GM19395 (cell line): ENCODE data around the gene CHN2.

ENCODE experiments used
- ATAC-seq: cut with Tn5 transposase; IDR thresholded peaks from one replicate; pipeline ENCODE4 v1.9.1; 2021; ENCODE audit warnings: mild to moderate bottlenecking, moderate library complexity; ENCODE audit not compliant: unreplicated experiment

The CHN2 gene

DNA sequence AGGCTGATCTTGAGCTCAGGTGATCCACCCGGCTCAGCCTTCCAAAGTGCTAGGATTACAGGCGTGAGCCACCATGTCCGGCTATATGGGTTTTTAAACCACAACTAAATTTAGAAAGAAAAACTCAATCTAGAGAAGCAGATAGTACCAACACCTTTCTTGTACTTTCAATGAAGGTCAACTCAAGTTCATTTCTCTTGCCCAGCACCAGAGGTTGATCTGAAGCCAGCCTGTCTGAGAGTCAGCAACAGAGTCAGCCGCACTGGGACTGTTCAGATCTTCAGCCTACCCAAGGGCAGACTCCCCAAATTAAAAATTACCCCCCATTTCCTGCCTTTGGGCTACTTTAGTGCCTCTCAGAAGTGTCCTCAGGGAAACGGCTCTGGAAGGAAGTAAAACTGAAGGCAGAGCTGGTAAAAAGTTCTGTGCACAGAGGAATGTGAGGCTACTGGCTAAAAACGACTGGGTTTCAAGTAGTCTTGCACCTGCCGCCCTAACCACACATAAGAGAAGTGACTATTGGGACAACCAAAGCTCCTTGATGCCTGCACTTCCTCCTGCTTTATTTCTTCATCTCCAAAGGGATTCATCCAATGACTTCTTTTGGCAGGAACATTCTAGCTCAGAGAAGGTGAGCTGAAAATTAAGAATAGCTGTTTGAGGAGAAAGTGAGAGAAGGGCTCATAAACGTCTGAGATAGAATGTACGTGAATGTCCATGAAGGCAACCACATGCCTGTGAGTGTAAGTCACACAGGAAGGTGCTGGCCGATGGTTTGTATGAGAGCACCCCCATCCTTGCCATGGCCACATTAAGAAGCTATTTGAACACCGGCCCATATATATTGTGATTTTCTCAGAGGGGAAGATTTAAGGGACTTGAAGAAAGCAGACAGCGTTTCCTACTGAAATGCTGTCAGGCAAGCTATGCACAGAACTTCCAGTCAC lies 226.7 kb downstream of the CHN2 start:
- ATAC-seq: no peak

DNA sequence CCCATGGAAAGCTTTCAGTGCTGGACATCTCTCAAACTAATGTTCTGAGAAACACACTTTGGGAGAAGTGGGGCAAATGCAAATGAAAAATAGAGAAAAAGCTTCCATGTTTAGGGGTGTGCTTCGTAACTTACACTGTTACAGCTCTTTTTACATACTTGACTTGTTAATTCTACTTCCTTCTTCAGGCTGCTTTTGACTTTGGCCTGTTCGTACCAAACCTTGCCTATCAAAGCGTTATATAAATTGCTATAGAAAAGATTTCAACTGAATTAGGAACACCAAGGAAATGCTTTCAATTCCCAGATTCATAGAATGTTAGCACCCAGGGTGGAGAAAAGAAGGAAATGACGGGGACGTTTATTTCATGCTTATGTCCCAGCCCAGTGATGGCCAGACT lies 228.3 kb downstream of the CHN2 start:
- ATAC-seq: no peak

DNA sequence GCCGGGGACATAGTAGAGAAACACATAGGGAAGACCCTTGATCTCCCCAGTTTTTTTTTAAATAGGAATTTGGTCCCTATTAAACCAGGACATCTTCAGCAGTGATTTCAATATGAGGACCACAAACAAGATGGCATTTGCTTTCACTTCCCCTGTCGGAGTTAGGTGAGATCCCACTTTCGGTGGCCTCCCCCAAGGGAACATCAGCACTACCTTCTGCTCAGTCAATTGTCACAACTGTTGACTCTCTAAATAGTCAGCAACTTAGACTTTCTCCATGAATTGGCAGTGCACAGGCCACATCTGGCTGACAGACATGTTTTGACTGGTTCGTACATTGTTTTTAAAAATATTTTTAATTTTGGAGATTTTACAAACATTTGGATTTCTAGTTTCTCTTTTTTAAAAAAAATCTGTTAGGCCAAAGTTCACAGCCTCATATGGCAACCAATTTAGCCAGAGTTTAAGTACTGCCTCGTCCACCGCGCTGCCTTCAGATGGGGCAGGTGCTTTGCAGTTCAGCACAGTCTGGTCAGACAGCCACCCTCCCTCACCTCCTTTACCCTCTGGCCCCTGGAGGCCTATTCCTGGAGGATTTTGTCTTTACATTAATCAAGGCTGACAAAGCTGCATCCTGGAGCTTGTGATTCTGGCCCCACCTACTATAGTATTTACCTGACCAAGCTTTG lies 229.9 kb downstream of the CHN2 start:
- ATAC-seq: no peak

DNA sequence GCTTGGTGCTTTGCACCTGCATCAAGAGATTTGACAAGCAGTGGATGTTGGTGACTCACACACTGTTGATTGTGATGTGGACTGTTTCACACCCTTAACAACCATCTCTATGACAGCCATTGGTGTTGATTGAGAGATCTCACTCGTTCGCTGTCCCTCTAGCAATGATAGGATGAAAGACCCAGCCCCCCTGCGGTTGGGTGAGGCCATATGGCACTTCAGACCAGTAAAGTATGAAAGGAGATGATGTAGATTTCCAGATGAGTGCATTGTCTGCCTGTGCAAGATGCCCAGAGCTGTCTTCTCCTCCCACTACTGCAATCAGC lies 230.4 kb downstream of the CHN2 start:
- no peak for ATAC-seq

DNA sequence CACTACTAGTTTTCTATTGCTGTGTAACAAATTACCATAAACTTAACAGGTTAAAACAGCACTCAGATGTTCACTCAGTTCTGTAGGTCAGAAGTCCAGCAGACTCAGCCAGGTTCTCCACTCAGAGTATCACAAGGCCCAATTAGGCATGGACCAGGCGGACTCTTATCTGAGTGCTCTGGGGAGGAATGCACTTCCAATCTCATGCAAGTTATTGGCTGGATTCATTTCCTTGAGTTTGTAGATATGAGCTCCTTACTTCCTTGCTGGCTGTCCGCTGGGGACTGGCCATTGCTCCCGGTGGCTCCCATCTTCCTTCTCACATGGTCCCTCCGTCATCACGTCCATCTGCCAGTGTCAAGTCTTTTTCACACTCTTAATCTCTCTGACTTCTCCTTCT lies 232.0 kb downstream of the CHN2 start:
- no peak for ATAC-seq

DNA sequence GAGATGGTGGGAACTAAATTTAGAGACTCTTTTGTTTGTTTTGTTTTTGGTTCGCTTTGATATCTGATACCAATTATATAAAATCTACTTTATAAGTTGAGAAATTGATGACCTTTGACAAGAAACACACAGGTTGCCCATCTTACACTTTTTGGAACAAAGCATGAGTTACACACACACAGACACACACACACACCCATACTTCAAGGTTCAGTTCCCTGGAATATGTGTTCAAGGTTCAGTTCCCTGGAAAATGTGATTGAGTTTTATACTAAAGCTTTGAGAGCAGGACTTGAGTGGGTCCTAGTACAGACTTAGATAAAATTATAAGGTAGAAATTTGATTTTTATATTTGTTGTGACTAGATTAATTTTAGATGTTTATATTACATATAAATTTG lies 234.8 kb downstream of the CHN2 start:
- ATAC-seq: no peak

DNA sequence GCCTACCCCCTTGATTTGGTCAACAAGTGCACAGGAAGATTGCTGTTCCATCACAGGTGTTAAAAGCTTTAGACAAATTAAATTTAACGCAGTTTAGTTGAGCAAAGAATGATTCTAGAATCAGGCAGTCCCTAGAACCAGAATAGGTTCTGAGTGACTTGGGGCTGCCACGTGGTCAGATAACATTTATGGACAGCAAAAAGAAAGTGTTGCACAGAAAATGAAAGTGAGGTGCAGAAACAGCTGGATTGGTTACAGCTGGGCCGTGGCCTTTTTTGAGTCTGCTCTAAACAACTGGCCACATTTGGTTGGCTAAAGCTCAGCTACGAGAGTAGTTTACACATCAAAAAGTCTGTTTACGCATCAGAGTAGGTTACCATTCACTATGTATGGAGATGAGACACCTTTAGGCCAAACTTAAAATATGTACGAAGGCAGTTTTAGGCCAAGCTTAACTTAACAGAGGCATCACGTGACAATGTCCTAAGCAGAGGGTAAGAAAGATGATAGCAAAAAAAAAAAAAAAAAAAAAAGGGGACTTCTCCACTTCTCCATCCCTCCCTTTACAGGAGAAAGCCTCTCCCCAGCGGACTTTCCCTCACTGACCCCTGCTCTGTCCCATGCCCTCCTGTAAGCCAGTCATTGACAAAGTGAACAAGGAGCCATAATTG lies 235.8 kb downstream of the CHN2 start:
- no peak for ATAC-seq

DNA sequence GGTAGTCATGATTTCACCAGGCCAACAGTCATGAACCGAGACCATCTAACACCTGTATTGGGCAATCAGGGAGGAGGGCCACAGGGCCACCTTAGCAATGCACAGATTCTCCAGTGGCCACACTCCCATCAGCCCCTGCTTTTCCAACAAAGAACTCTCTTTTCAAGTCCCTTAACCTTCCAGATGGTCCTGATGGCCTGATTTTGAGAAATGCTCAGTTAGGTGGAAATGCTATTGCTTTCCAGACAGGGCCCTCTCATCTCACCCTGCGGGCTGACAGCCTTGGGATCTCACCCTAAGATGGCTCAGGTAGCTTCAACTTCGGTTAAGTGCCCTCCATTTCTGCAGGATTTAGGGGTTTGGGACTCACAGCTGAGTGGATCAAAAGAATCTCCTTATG lies 237.1 kb downstream of the CHN2 start:
- no peak for ATAC-seq

DNA sequence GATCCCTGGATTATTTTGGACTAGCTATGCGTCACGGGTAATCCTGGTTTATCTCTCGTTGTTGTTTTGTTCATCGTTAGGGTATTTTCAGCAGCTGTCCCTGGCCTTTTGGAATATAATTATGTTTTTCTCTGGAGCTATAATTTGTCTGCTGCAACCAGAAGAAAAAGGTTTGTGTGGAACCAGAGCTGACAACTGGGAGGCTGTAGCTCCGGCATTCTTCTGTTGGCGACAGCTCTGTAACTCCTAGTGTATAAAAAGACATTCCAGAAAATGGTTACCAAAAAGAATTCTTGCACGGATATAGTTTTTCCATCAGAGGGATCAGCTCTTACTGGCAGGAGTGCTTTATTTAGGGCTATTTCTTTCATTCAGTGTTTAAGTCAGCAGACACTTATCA lies 238.1 kb downstream of the CHN2 start:
- ATAC-seq: no peak

DNA sequence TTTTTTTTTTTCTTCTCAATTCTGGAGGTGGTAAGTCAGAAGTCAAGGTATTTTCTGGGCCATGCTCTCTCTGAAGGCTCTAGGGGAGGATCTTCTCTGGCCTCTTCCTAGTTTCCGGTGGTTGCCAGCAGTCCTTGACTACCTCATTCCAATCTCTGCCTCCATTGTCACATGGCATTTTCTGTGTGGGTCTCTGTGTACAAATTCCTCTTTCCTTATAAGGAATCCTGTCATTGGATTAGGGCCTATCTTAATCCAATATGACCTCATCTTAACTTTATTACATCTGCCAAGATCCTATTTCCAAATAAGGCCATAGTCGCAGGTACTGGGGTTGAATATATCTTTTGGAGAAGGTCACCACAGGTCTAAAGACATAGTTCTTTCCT lies 239.8 kb downstream of the CHN2 start:
- ATAC-seq: no peak

DNA sequence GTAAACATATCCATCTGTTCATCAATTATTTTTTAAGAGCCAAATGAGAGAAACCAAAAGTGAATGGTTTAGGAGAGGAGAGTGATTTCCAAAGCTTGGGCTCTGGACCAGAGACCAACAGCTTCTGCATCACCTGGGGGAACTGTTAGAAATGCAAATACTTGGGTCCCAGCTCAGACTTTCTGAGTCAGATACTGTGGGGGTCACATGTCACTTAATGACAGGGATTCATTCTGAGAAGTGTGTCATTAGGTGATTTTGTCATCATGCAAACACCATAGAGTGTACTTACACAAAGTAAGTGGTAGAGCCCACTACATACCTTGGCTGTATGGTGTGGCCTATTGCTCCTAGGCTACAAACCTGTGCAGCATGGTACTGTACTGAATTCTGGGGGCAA lies 240.6 kb downstream of the CHN2 start:
- ATAC-seq: peak; percentile 65

DNA sequence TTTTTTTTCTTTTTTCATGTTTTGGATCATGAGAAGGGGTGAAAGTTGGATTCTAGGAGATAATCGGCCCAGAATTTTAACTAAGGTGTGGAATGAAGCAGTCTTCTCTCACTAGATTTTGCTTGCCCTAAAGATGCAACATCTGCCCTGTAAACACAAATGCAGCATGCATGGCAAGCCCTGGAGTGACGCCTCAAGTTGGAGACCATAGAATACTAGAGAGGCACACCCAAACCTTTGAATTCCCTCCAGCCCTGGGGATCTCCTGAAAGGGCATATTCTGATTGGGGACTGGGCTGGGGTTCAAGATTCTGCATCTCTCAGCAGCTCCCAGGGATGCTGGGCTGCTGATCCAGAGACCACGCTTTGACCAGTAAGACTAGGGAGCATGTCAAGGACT lies 241.3 kb downstream of the CHN2 start:
- ATAC-seq: no peak

DNA sequence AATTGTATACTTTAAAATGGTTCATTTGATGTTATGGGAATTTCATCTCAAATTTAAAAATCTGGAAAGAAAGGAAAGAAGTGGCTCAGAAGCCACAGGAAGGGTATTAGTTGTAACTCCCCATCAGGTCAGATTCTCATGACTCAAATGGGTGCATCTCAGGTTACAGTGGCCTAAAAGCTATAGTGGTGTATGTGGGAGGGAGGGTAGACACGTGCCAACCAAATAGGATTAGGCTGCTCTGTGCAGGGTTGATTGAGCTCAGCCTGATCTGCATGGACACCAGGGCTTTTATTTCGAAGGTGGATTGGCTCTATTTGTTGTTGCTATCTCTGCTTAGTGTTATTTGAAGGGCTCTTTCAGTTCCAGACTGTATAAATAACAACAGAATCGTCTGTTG lies 247.6 kb downstream of the CHN2 start:
- no peak for ATAC-seq

DNA sequence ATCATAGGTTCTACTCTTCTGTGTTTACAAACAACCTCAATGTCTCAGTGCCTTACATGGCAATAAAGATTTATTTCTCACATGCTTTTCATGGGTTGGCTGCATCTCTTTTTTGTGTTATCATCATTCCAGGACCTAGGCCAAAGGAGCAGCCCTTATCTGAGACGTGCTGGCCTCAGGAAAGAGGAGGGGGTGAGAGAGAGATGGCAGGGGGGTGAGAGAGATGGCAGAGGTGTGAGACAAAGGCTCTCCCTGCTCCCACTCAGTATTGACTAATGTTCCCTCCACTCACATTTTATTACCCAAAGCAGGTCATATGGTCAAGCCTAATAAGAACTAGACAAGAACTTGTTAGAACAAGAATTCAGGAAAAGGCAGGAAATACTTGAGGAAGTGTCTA lies 249.0 kb downstream of the CHN2 start:
- no peak for ATAC-seq

DNA sequence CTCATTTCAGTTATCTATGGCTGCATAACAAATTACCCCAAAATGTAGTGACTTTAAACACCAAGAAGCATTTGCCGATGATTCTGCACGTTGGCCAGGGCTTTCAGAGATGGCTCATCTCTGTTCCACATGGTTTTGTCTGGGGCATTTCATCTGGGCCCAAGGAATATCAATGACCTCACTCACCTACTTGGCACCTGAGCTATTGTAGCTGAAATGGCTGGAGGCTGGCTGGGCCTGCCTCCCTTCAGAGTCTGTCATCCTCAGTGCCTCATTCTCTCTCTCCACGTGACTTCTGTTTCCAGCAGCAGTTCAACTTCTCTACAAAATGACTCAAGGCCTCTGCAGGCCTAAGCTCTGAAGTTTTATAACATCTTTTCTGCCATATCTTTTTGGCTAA lies 249.7 kb downstream of the CHN2 start:
- ATAC-seq: no peak

DNA sequence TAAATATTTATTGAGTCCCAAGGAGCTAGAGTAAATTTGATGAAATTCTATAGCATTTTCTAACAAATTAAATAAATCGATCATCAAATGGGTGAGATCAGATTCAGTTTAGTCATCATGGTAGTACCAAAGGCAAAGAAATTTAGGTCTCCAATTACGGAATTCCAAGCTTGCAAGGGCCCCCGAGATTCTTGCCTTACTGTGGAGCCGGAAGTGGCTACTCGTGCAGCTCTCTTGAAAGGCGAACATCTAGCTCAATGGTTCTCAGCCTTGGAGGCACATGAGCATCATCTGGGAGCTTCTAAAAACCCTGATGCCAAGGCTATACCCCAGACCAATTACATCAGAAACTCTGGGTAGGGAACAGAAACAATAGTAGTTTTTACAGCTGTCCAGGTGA lies 251.2 kb downstream of the CHN2 start:
- no peak for ATAC-seq

DNA sequence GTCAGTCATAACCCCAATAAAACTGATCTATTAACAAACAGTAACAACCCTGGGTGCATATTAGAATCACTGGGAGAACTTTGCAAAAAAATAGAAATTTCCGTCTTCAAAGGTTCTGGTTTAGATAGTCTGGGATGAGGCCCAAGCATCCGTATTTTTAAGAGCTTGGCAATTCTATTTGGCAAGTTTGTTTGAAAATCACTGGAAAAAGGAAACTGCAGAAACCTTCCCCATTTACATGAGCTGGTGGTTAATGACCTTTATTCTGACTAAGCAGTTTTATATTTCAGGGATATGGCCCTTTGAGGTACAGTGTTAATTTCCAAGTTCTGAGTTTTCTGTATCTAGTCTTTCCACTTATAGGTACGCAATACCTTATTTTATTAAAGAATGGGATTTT lies 253.3 kb downstream of the CHN2 start:
- ATAC-seq: no peak

DNA sequence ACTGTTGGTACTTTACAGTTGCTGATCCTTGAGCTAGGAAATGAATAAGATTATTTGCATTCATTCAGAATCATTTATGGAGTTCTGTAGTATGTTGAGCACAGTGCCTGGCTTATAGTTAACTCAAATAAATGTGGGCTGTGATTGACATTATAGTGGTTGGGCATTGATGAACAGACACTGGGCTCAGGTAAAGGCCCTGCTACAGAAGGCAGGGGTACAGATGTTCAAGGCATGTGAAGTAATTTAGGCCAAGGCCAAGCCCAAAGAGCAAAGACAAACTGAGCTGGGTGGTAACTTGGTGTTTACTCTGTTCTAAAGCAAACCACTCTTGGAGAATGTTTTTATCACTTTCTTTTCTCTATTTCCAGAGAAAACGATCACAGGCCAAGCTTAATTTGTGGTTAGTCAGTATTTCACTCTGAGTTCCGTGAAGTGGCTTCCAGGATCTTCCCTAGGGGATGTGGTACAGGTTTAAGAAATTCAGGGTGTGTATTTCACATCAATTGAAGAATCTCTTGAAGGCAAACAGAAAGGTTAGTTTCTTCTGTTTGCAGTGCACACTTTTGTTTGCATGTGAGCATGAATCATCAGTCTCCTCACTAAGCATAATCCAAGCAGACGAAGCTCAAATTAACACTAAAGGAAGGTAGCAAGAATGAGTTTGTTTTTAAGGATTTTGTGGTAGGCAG lies 255.1 kb downstream of the CHN2 start:
- ATAC-seq: no peak

DNA sequence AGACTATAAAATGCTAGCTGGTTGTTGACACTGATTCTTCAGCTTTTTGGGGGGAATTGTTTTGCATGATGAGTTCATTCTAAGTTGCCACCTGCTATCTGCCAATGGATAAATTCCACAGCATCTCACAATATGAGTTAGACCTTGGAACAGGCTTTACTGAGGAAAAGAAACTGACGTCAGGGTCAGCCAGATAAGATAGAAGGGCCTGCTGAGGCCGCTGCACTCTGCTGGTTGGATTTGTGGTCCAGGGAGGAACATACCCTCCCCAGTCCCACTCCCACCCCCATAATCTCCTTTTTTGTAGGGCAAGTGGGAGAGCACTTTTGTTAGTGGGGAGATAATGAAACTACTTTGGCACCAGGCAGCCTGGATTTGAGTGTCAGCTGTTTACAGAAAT lies 258.4 kb downstream of the CHN2 start:
- ATAC-seq: no peak

DNA sequence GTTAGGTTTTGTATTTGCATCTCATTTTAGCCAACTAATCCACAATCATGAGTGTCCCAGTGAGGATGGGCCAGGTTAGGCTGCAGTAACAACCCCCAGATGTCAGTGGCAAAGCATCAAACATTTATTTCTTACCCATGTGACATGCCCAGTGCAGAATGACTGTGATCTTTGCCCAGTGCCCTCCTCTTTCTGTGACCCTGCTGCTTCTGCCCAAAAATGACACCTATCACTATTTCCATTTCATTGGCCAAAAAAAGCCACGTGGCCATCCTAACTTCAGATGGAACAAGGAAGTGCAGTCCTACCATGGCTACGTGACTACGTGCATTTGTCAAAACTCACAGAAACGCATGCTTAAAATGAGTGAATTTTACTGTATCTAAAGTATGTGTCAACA lies 259.9 kb downstream of the CHN2 start:
- no peak for ATAC-seq

DNA sequence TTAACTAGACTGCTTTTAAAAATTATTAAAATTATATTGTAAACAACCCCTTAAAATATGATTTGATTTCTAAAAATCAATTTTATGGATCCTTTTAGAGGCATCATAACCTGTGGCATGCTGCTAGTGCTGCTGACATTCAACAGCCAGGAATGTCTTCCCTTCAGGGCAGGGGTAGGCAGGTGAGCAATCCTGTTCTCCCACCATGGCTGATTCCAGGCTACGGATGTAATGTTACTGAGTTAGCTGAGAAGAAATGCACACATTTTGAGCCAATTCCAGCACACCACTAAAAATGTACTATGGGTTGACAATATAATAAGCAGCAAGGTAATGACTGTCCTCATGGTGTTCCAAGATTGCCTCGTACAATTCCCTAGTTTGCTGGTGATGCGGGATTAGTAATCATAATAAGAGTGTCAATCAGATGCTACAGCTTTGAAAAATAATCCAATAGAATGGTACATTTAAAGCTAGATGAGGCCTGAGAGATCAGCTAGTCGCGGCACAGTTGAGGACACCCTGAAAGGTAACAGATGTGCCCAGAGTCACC lies 260.4 kb downstream of the CHN2 start:
- no peak for ATAC-seq
